ENCODE data around the gene FAM53B.
A peak's percentile ranks its signal among the peaks of the same experiment; 100 is the strongest.

Gene FAM53B

GRCh38 chr10:124647421-124648130 is 96.6 kb downstream of the FAM53B start:
- 90% methylated on average over 9 of the region's 9 CpGs for WGBS, 2 experiments
- H3K27ac ChIP-seq (ENCODE audit: insufficient read depth, low read depth, low read length, poor library complexity, severe bottlenecking) = no peak overlapping the region

GRCh38 chr10:124646483-124647352 is 97.5 kb downstream of the FAM53B start:
- peaks cover 37% of the 10 kb centered on the region for H3K4me1 ChIP-seq (ENCODE audit: control insufficient read depth, insufficient read depth, low read length)
- no peaks in the 10 kb centered on the region for H3K27me3 ChIP-seq (ENCODE audit: control insufficient read depth, insufficient read depth, low read length, poor library complexity, severe bottlenecking)
- H3K4me3 ChIP-seq (ENCODE audit: insufficient read depth, low read depth, low read length) = no peak overlapping the region
- H3K36me3 ChIP-seq (ENCODE audit: control insufficient read depth, insufficient read depth, low read length) = no peaks in the 10 kb centered on the region
- 95 to 96% methylated on average over 19 of the region's 19 CpGs for WGBS, 2 experiments
- H3K9me3 ChIP-seq (ENCODE audit: control insufficient read depth, low read length) = no peaks in the 10 kb centered on the region
- no peak overlapping the region for H3K27ac ChIP-seq (ENCODE audit: insufficient read depth, low read depth, low read length, poor library complexity, severe bottlenecking)

More at GRCh38 chr10:124647421-124648130, 96.6 kb downstream of the FAM53B start:
- Histone ChIP-seq H3K27me3 (ENCODE audit: control insufficient read depth, insufficient read depth, low read length, poor library complexity, severe bottlenecking) (no peaks in the 10 kb centered on the region), H3K4me1 (ENCODE audit: control insufficient read depth, insufficient read depth, low read length) (peaks cover 30% of the 10 kb centered on the region), H3K4me3 (ENCODE audit: insufficient read depth, low read depth, low read length) (no peak overlapping the region), H3K36me3 (ENCODE audit: control insufficient read depth, insufficient read depth, low read length) (no peaks in the 10 kb centered on the region), H3K9me3 (ENCODE audit: control insufficient read depth, low read length) (no peaks in the 10 kb centered on the region)

GRCh38 chr10:124645467-124646095 is 98.6 kb downstream of the FAM53B start:
- 94% methylated on average over 13 of the region's 13 CpGs for WGBS, 2 experiments
- no peaks in the 10 kb centered on the region for H3K9me3 ChIP-seq (ENCODE audit: control insufficient read depth, low read length)
- no peak overlapping the region for H3K4me3 ChIP-seq (ENCODE audit: insufficient read depth, low read depth, low read length)
- H3K27me3 ChIP-seq (ENCODE audit: control insufficient read depth, insufficient read depth, low read length, poor library complexity, severe bottlenecking) = no peaks in the 10 kb centered on the region
- H3K4me1 ChIP-seq (ENCODE audit: control insufficient read depth, insufficient read depth, low read length) = peaks cover 42% of the 10 kb centered on the region
- no peak overlapping the region for H3K27ac ChIP-seq (ENCODE audit: insufficient read depth, low read depth, low read length, poor library complexity, severe bottlenecking)
- H3K36me3 ChIP-seq (ENCODE audit: control insufficient read depth, insufficient read depth, low read length) = no peaks in the 10 kb centered on the region

GRCh38 chr10:124644771-124645415 is 99.3 kb downstream of the FAM53B start:
- 94 to 97% methylated on average over 10 of the region's 10 CpGs for WGBS, 2 experiments
- Histone ChIP-seq H3K36me3 (ENCODE audit: control insufficient read depth, insufficient read depth, low read length) (no peaks in the 10 kb centered on the region), H3K9me3 (ENCODE audit: control insufficient read depth, low read length) (no peaks in the 10 kb centered on the region), H3K27ac (ENCODE audit: insufficient read depth, low read depth, low read length, poor library complexity, severe bottlenecking) (no peak overlapping the region), H3K4me3 (ENCODE audit: insufficient read depth, low read depth, low read length) (no peak overlapping the region), H3K4me1 (ENCODE audit: control insufficient read depth, insufficient read depth, low read length) (peaks cover 47% of the 10 kb centered on the region), H3K27me3 (ENCODE audit: control insufficient read depth, insufficient read depth, low read length, poor library complexity, severe bottlenecking) (no peaks in the 10 kb centered on the region)

- Histone ChIP-seq H3K27ac (ENCODE audit: insufficient read depth, low read depth, low read length, poor library complexity, severe bottlenecking) (no peak overlapping the region), H3K27me3 (ENCODE audit: control insufficient read depth, insufficient read depth, low read length, poor library complexity, severe bottlenecking) (no peaks in the 10 kb centered on the region), H3K4me3 (ENCODE audit: insufficient read depth, low read depth, low read length) (no peak overlapping the region), H3K9me3 (ENCODE audit: control insufficient read depth, low read length) (no peaks in the 10 kb centered on the region), H3K4me1 (ENCODE audit: control insufficient read depth, insufficient read depth, low read length) (peaks cover 47% of the 10 kb centered on the region), H3K36me3 (ENCODE audit: control insufficient read depth, insufficient read depth, low read length) (no peaks in the 10 kb centered on the region)
- 91 to 95% methylated on average over 4 of the region's 4 CpGs for WGBS, 2 experiments
These were observed 99.9 kb downstream of the FAM53B start for GRCh38 chr10:124644236-124644635.

GRCh38 chr10:124643330-124644009 is 100.7 kb downstream of the FAM53B start:
- no peak overlapping the region for H3K27ac ChIP-seq (ENCODE audit: insufficient read depth, low read depth, low read length, poor library complexity, severe bottlenecking)
- H3K4me3 ChIP-seq (ENCODE audit: insufficient read depth, low read depth, low read length) = no peak overlapping the region
- no peaks in the 10 kb centered on the region for H3K27me3 ChIP-seq (ENCODE audit: control insufficient read depth, insufficient read depth, low read length, poor library complexity, severe bottlenecking)
- H3K36me3 ChIP-seq (ENCODE audit: control insufficient read depth, insufficient read depth, low read length) = no peaks in the 10 kb centered on the region
- no peaks in the 10 kb centered on the region for H3K9me3 ChIP-seq (ENCODE audit: control insufficient read depth, low read length)
- 77 to 82% methylated on average over 30 of the region's 30 CpGs for WGBS, 2 experiments
- peaks cover 47% of the 10 kb centered on the region for H3K4me1 ChIP-seq (ENCODE audit: control insufficient read depth, insufficient read depth, low read length)

- 89 to 90% methylated on average over 20 of the region's 20 CpGs for WGBS, 2 experiments
- Histone ChIP-seq H3K27me3 (ENCODE audit: control insufficient read depth, insufficient read depth, low read length, poor library complexity, severe bottlenecking) (no peaks in the 10 kb centered on the region), H3K9me3 (ENCODE audit: control insufficient read depth, low read length) (no peaks in the 10 kb centered on the region), H3K4me1 (ENCODE audit: control insufficient read depth, insufficient read depth, low read length) (peaks cover 47% of the 10 kb centered on the region), H3K27ac (ENCODE audit: insufficient read depth, low read depth, low read length, poor library complexity, severe bottlenecking) (no peak overlapping the region), H3K4me3 (ENCODE audit: insufficient read depth, low read depth, low read length) (no peak overlapping the region), H3K36me3 (ENCODE audit: control insufficient read depth, insufficient read depth, low read length) (no peaks in the 10 kb centered on the region)
These were observed 102.0 kb downstream of the FAM53B start for GRCh38 chr10:124642088-124642710.

GRCh38 chr10:124641282-124642087 is 102.7 kb downstream of the FAM53B start:
- H3K4me3 ChIP-seq (ENCODE audit: insufficient read depth, low read depth, low read length) = no peak overlapping the region
- H3K4me1 ChIP-seq (ENCODE audit: control insufficient read depth, insufficient read depth, low read length) = peaks cover 47% of the 10 kb centered on the region
- no peaks in the 10 kb centered on the region for H3K9me3 ChIP-seq (ENCODE audit: control insufficient read depth, low read length)
- 85% methylated on average over 15 of the region's 15 CpGs for WGBS, 2 experiments
- H3K27me3 ChIP-seq (ENCODE audit: control insufficient read depth, insufficient read depth, low read length, poor library complexity, severe bottlenecking) = no peaks in the 10 kb centered on the region
- H3K36me3 ChIP-seq (ENCODE audit: control insufficient read depth, insufficient read depth, low read length) = no peaks in the 10 kb centered on the region
- peak overlapping the region; percentile 79 for H3K27ac ChIP-seq (ENCODE audit: insufficient read depth, low read depth, low read length, poor library complexity, severe bottlenecking)

Data from ectodermal cell (in vitro differentiated cells).